GM21825 (cell line): ENCODE data around the gene SLC7A4.
"Not testable (repeated sequence)": the region's sequence is repeated elsewhere in the genome, so short reads cannot be mapped to it uniquely, and the experiment has no call there.

Experiments
- ATAC-seq: cut with Tn5 transposase; IDR thresholded peaks from one replicate; pipeline ENCODE4 v1.9.1; 2021; ENCODE audit warnings: mild to moderate bottlenecking, moderate library complexity; ENCODE audit not compliant: unreplicated experiment

The SLC7A4 gene

GRCh38 chr22:21064917-21065864 lies 32.8 kb upstream of the SLC7A4 start:
- ATAC-seq = no peak

GRCh38 chr22:21064425-21064824 lies 32.1 kb upstream of the SLC7A4 start:
- not testable (repeated sequence) for ATAC-seq

- not testable (repeated sequence) for ATAC-seq
Observed at GRCh38 chr22:21061660-21062321, 29.4 kb upstream of the SLC7A4 start.

GRCh38 chr22:21060363-21060762 lies 28.0 kb upstream of the SLC7A4 start:
- ATAC-seq = not testable (repeated sequence)

- ATAC-seq = no peak
Observed at GRCh38 chr22:21055880-21056319, 23.5 kb upstream of the SLC7A4 start.

GRCh38 chr22:21055564-21055834 lies 23.1 kb upstream of the SLC7A4 start:
- ATAC-seq = no peak

- no peak for ATAC-seq
Observed at GRCh38 chr22:21054714-21055563, 22.6 kb upstream of the SLC7A4 start.

- no peak for ATAC-seq
Observed at GRCh38 chr22:21054046-21054713, 21.8 kb upstream of the SLC7A4 start.

- ATAC-seq = no peak
Observed at GRCh38 chr22:21052715-21053459, 20.5 kb upstream of the SLC7A4 start.

- no peak for ATAC-seq
Observed at GRCh38 chr22:21051831-21052400, 19.6 kb upstream of the SLC7A4 start.

- ATAC-seq = no peak
Observed at GRCh38 chr22:21051145-21051830, 18.9 kb upstream of the SLC7A4 start.

GRCh38 chr22:21048965-21049364 lies 16.6 kb upstream of the SLC7A4 start:
- not testable (repeated sequence) for ATAC-seq

- ATAC-seq = not testable (repeated sequence)
Observed at GRCh38 chr22:21048448-21048847, 16.1 kb upstream of the SLC7A4 start.

- no peak for ATAC-seq
Observed at GRCh38 chr22:21047730-21048129, 15.4 kb upstream of the SLC7A4 start.

GRCh38 chr22:21047035-21047661 lies 14.8 kb upstream of the SLC7A4 start:
- ATAC-seq = no peak

- ATAC-seq = peak; percentile 76
Observed at GRCh38 chr22:21045585-21046294, 13.4 kb upstream of the SLC7A4 start, which contains the start of gene LRRC74B. Gene LRRC74B, plus strand, starts transcription at chr22:21045946. Its CDS starts 41 bp downstream, at chr22:21045987.

GRCh38 chr22:21044931-21045584 lies 12.7 kb upstream of the SLC7A4 start:
- no peak for ATAC-seq
